DMS153 treated with DMSO at 0.1 percent for 48 hours (cell line): ENCODE measurements around the gene UQCC5.

Experiments
- DNase-seq: peaks from one replicate; lab custom pipeline; 2025; ENCODE audit not compliant: unreplicated experiment; lab: John Stamatoyannopoulos, UW

UQCC5 gene

GRCh38 chr3:52536369-52537164 is at the start of gene UQCC5:
Gene UQCC5 (plus strand): TSS chr3:52536605. CDS start chr3:52536756, 151 bp downstream.
- peak; percentile 59 for DNase-seq

GRCh38 chr3:52487050-52487787 is 49.2 kb upstream of the UQCC5 start:
- DNase-seq, result no peak

GRCh38 chr3:52487788-52488691 is 48.4 kb upstream of the UQCC5 start:
- DNase-seq, result no peak

GRCh38 chr3:52488746-52489145 is 47.7 kb upstream of the UQCC5 start:
- DNase-seq, result no peak

- no peak for DNase-seq
Observed at GRCh38 chr3:52489453-52489852, 47.0 kb upstream of the UQCC5 start.

- DNase-seq, result no peak
Observed at GRCh38 chr3:52490035-52490938, 46.1 kb upstream of the UQCC5 start.

- no peak for DNase-seq
Observed at GRCh38 chr3:52490939-52491526, 45.4 kb upstream of the UQCC5 start.

GRCh38 chr3:52492059-52492458 is 44.3 kb upstream of the UQCC5 start:
- no peak for DNase-seq

GRCh38 chr3:52493232-52494017 is 43.0 kb upstream of the UQCC5 start:
- no peak for DNase-seq

GRCh38 chr3:52494445-52494844 is 42.0 kb upstream of the UQCC5 start:
- DNase-seq, result no peak

GRCh38 chr3:52494886-52495495 is 41.4 kb upstream of the UQCC5 start, which contains the start of gene STAB1:
Gene STAB1 (plus strand): TSS chr3:52495338. CDS start chr3:52495414, 76 bp downstream.
- DNase-seq, result no peak

GRCh38 chr3:52495777-52496602 is 40.4 kb upstream of the UQCC5 start:
- no peak for DNase-seq

GRCh38 chr3:52498137-52499054 is 38.0 kb upstream of the UQCC5 start:
- no peak for DNase-seq

- no peak for DNase-seq
Observed at GRCh38 chr3:52501046-52501445, 35.4 kb upstream of the UQCC5 start.

GRCh38 chr3:52502001-52502400 is 34.4 kb upstream of the UQCC5 start:
- DNase-seq, result no peak

- no peak for DNase-seq
Observed at GRCh38 chr3:52502808-52503350, 33.5 kb upstream of the UQCC5 start.
